GM23338 (cell line): ENCODE data around the gene POMT2. TPM values are rescaled to one million over a fixed set of nuclear protein-coding genes. Genes with fewer than 3 reads are reported as not detected.

Experiments
- ATAC-seq: fragments of 200-7000 bp; cut with Tn5 transposase; 3 replicates; pipeline ENCODE4 v1.9.1; 2020
- DNase-seq: peaks from one replicate; pipeline ENCODE4 v3.0.0-alpha.2; 2015; ENCODE audit warnings: low spot score
- H2AFZ ChIP-seq: fragments of 200-600 bp; sonication (generic); 2 replicates; pipeline ENCODE4 v1.8.0; 2016; ENCODE audit warnings: antibody characterized with exemption, mild to moderate bottlenecking, moderate library complexity
- H3F3A ChIP-seq: fragments of 200-600 bp; sonication (generic); replicated peaks from 2 replicates; pipeline ENCODE4 v1.8.0; 2017; ENCODE audit warnings: antibody characterized with exemption, mixed run types, low read depth
- H3K27ac ChIP-seq: fragments of 200-600 bp; sonication (generic); 2 replicates; pipeline ENCODE4 v1.6.1; 2016; ENCODE audit warnings: low read depth
- H3K27me3 ChIP-seq: fragments of 200-600 bp; sonication (generic); 2 replicates; pipeline ENCODE4 v1.8.0; 2016; ENCODE audit warnings: mild to moderate bottlenecking, mixed run types, moderate library complexity; ENCODE audit not compliant: insufficient read depth
- H3K36me3 ChIP-seq: fragments of 200-600 bp; sonication (generic); 2 replicates; pipeline ENCODE4 v1.8.0; 2016; ENCODE audit warnings: mild to moderate bottlenecking; ENCODE audit not compliant: insufficient read depth
- H3K4me1 ChIP-seq: fragments of 200-600 bp; sonication (generic); 2 replicates; pipeline ENCODE4 v1.8.0; 2016; ENCODE audit warnings: mild to moderate bottlenecking, moderate library complexity; ENCODE audit not compliant: insufficient read depth
- H3K4me2 ChIP-seq: fragments of 200-600 bp; sonication (generic); 2 replicates; pipeline ENCODE4 v1.7.1; 2017; ENCODE audit warnings: mixed run types
- H3K4me3 ChIP-seq: fragments of 200-600 bp; sonication (generic); 2 replicates; pipeline ENCODE4 v1.6.1; 2016; ENCODE audit warnings: mixed run types
- H3K79me2 ChIP-seq: fragments of 200-600 bp; sonication (generic); replicated peaks from 2 replicates; pipeline ENCODE4 v1.8.0; 2017; ENCODE audit warnings: mild to moderate bottlenecking; ENCODE audit not compliant: insufficient read depth
- H3K9me2 ChIP-seq: fragments of 200-600 bp; sonication (generic); 2 replicates; pipeline ENCODE4 v1.8.0; 2017; ENCODE audit not compliant: insufficient read depth
- H4K20me1 ChIP-seq: fragments of 200-600 bp; sonication (generic); replicated peaks from 2 replicates; pipeline ENCODE4 v1.8.0; 2017; ENCODE audit warnings: mild to moderate bottlenecking; ENCODE audit not compliant: insufficient read depth
- H3K27ac Mint-ChIP-seq: 2 replicates; pipeline ENCODE4 v1.8.0; 2020; ENCODE audit warnings: inconsistent platforms, mild to moderate bottlenecking, moderate library complexity, mixed read lengths
- H3K27me3 Mint-ChIP-seq: 3 replicates; pipeline ENCODE4 v1.8.0; 2022; ENCODE audit warnings: low read depth, mild to moderate bottlenecking, moderate library complexity, mixed read lengths, inconsistent platforms; ENCODE audit not compliant: insufficient read depth, poor library complexity
- H3K36me3 Mint-ChIP-seq: 3 replicates; pipeline ENCODE4 v1.8.0; 2021; ENCODE audit warnings: low read depth, mild to moderate bottlenecking, inconsistent platforms, moderate library complexity, mixed read lengths
- H3K4me1 Mint-ChIP-seq: 3 replicates; pipeline ENCODE4 v1.8.0; 2020; ENCODE audit warnings: mild to moderate bottlenecking, inconsistent platforms, mixed read lengths
- H3K4me3 Mint-ChIP-seq: 3 replicates; pipeline ENCODE4 v1.8.0; 2021; ENCODE audit warnings: moderate library complexity, mild to moderate bottlenecking, inconsistent platforms, mixed read lengths
- H3K9me3 Mint-ChIP-seq: 3 replicates; pipeline ENCODE4 v1.8.0; 2020; ENCODE audit warnings: moderate library complexity, mild to moderate bottlenecking, inconsistent platforms, mixed read lengths
- CREB1 ChIP-seq: fragments of 250-450 bp; sonication (Bioruptor Pico); IDR thresholded peaks from 2 replicates; pipeline ENCODE4 v1.5.0; 2020; ENCODE audit warnings: low read depth, mild to moderate bottlenecking, moderate library complexity
- EZH2phosphoT487 ChIP-seq: fragments of 200-600 bp; sonication (generic); IDR thresholded peaks from one replicate; pipeline ENCODE4 v1.8.1; 2018; ENCODE audit warnings: antibody characterized with exemption; ENCODE audit not compliant: unreplicated experiment
- JUNB ChIP-seq: IDR thresholded peaks from one replicate; pipeline ENCODE4 v1.6.1; 2016; ENCODE audit warnings: antibody characterized with exemption; ENCODE audit not compliant: unreplicated experiment
- NANOG ChIP-seq: IDR thresholded peaks from 2 replicates; pipeline ENCODE4 v1.6.1; 2016; ENCODE audit warnings: antibody characterized with exemption, borderline replicate concordance
- POLR2AphosphoS5 ChIP-seq: IDR thresholded peaks from 2 replicates; pipeline ENCODE4 v1.6.1; 2016; ENCODE audit warnings: antibody characterized with exemption, low read depth
- ZNF114 ChIP-seq: fragments of 250-450 bp; sonication (Bioruptor Pico); IDR thresholded peaks from 2 replicates; pipeline ENCODE4 v1.5.0; 2020; ENCODE audit warnings: mild to moderate bottlenecking, moderate library complexity
- ZNF331 ChIP-seq: fragments of 250-450 bp; sonication (Bioruptor Pico); IDR thresholded peaks from 2 replicates; pipeline ENCODE4 v1.5.0; 2020; ENCODE audit warnings: low read depth, mild to moderate bottlenecking, moderate library complexity
- ZNF462 ChIP-seq: fragments of 250-450 bp; sonication (Bioruptor Pico); IDR thresholded peaks from 2 replicates; pipeline ENCODE4 v1.5.0; 2020; ENCODE audit warnings: mild to moderate bottlenecking, moderate library complexity
- polyA plus RNA-seq: library from polyadenylated mRNA; unstranded; fragments of >200 nt; fragmentation: Nextera tagmentation; extraction: Ambion mirVana; gene quantifications from 2 replicates; pipeline ENCODE4 v1.2.1, GENCODE V29; 2016
- total RNA-seq: library from RNA; depleted of rRNA; stranded (reverse); fragments of >200 nt; shearing (Covaris generic); gene quantifications from 2 replicates; pipeline ENCODE4 v1.2.3, GENCODE V29; 2014

Gene POMT2
- total and polyA plus RNA-seq, 2 experiments from 2014 or later, result 24.3 to 29.9 TPM

- TF ChIP-seq ZNF462 (CRISPR knock-in tag) (no peak), POLR2AphosphoS5 (no peak), ZNF331 (CRISPR knock-in tag) (no peak), NANOG (no peak), CREB1 (CRISPR knock-in tag) (no peak), ZNF114 (CRISPR knock-in tag) (no peak)
Observed at GRCh38 chr14:77329872-77330271, 9.2 kb upstream of the POMT2 start (continued).

GRCh38 chr14:77327111-77327510 lies 6.4 kb upstream of the POMT2 start:
- peaks cover 26% of the 10 kb centered on the region for H3K4me1 Mint-ChIP-seq
- Histone ChIP-seq H3K4me2 (no peak overlapping the region), H3K79me2 (peaks cover 4% of the 10 kb centered on the region; the same call in 1 of the 2 replicates), H3F3A (peaks cover 6% of the 10 kb centered on the region; the same call in 1 of the 2 replicates), H3K27me3 (no peaks in the 10 kb centered on the region), H3K4me1 (peaks cover 14% of the 10 kb centered on the region), H3K36me3 (no peaks in the 10 kb centered on the region), H3K4me3 (no peak overlapping the region), H4K20me1 (no peaks in the 10 kb centered on the region), H3K27ac (no peak overlapping the region), H3K9me2 (no peaks in the 10 kb centered on the region), H2AFZ (no peak overlapping the region)
- no peaks in the 10 kb centered on the region for H3K9me3 Mint-ChIP-seq
- no peaks in the 10 kb centered on the region; the same call in 2 of the 3 replicates for H3K36me3 Mint-ChIP-seq
- ATAC-seq, result no peak
- DNase-seq, result no peak
- H3K27ac Mint-ChIP-seq, result no peak overlapping the region
- H3K4me3 Mint-ChIP-seq, result no peak overlapping the region; the same call in 2 of the 3 replicates
- peaks cover 13% of the 10 kb centered on the region for H3K27me3 Mint-ChIP-seq
- TF ChIP-seq JUNB (no peak), CREB1 (CRISPR knock-in tag) (no peak), ZNF462 (CRISPR knock-in tag) (no peak), EZH2phosphoT487 (no peak)
